LNCaP clone FGC (cell line): ENCODE results near the gene C3orf20.

Source experiments
- DNase-seq: peaks from one replicate; pipeline ENCODE4 v3.0.0-alpha.2; 2011; ENCODE audit warnings: low read depth
- H3K4me3 ChIP-seq: 2 replicates; pipeline ENCODE4 v1.5.1; 2011; ENCODE audit warnings: mild to moderate bottlenecking, low read depth, low read length, control low read depth
- TF ChIP-seq, protein P1 (sequence below): IDR thresholded peaks from 2 replicates; pipeline ENCODE4 v1.5.1; 2012; ENCODE audit warnings: mild to moderate bottlenecking; ENCODE audit not compliant: control insufficient read depth, insufficient read depth; ENCODE audit errors: extremely low read depth

The C3orf20 gene

DNA sequence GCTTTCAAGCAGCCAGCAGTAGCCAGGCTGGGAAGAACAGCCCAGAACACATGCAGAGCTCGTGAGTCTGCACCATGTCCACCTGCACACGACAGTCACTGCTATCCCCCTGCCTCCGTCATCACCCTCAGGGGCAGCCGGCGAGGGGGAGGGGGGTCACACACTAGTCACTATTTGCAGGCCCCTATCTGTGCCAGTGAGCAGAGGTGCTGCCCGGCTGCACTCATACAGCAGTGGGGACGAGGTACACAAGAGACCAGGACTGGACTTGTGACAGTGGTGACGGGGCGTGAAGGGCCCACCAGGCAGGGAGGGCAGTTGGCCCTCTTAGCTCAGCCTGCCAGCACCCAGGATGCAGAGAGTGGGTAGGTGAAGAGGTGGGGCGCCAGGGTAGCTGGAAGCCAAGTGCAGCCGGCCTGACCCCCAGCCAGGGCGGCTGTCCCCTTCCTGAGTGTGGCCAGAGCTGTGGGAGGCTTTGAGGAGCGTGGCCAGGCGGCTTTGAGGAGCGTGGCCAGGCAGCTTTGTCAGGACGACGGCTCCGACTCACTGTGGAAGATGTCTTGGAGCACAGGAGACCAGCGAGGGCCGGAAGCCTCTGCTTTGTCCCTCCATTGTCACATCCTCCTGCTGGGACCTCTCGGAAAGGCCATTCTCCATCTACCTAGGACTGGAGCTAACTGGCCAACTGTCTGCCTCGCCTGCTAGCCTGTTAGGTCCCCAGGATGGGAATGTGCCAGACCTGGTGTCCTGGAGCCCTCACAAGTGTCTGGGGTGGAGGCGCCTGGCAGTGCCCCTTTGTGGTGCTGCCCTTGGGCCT, 91.7 kb downstream of the C3orf20 start:
- TF ChIP-seq, protein P1, sequence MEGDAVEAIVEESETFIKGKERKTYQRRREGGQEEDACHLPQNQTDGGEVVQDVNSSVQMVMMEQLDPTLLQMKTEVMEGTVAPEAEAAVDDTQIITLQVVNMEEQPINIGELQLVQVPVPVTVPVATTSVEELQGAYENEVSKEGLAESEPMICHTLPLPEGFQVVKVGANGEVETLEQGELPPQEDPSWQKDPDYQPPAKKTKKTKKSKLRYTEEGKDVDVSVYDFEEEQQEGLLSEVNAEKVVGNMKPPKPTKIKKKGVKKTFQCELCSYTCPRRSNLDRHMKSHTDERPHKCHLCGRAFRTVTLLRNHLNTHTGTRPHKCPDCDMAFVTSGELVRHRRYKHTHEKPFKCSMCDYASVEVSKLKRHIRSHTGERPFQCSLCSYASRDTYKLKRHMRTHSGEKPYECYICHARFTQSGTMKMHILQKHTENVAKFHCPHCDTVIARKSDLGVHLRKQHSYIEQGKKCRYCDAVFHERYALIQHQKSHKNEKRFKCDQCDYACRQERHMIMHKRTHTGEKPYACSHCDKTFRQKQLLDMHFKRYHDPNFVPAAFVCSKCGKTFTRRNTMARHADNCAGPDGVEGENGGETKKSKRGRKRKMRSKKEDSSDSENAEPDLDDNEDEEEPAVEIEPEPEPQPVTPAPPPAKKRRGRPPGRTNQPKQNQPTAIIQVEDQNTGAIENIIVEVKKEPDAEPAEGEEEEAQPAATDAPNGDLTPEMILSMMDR = no peak
- H3K4me3 ChIP-seq = no peak overlapping the region
- no peak for DNase-seq

DNA sequence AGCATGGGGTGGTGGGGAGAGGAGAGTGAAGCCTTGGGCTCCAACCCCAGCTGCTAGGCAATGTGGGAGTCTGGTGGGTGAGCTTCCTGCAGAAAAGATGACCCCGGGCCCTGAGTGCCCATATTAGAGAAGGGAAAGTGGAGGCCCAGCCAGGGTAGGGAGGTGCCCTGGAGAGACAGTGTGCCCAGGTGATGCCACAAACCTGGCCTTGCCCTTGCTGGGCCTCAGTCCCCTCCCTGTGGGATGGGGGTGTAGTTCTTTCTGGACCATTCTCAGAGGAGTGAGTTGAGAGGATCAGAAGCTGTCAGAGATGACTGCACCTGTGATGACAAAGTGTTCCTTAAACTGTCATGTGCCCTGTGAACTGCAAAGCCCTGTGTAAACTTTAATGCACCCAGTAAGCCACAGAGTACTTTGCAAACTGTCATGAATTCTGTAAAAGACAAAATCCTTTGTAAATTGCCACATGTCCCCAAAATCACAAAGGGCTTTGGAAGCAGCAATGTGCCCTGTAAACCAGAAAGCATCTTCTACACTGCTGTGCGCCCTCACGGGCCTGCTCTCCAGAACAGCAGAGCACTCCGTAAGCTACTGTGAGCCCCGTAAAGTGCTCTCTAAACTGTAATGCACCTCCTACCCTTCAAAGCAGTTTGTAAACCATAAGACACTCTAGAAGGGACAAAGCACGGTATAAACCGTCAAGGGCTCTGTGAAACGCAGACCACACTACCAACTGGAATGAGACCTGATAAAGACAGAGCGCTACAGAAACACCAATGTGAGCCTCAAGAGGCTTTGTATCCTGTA, 92.5 kb downstream of the C3orf20 start:
- DNase-seq = no peak

DNA sequence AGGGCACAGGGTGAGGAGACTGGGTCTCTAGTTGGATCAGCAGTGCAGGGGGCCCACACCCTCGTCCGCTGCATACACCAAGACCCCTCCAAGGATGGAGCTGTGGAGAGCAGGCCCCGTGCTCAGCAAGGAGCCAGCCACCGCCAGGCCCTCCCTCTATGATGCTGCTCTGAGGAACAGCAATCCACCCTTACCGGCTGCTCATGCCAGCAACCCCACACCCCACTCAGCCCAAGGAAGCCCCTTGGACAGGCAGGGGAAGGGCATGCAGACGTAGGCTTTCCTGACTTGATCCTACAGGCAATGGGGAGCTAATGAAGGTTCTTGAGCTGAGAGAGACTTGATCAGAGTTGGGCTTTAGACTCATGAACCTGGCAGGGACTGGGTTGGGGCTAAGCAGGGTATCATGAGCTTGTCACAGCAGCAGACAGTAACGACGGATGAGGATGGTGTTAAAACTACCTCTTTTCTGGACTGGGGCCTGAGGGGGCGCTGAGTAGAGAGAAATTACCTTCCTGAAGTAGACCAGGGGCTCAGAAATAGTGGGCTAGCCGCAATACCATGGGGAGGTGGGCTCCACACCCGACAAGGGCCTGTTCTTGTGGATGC, 93.3 kb downstream of the C3orf20 start:
- no peak for DNase-seq
- no peak overlapping the region for H3K4me3 ChIP-seq
- TF ChIP-seq, protein P1 = no peak

More for the DNA sequence above, 92.5 kb downstream of the C3orf20 start:
- TF ChIP-seq, protein P1 = no peak
- H3K4me3 ChIP-seq = no peak overlapping the region

DNA sequence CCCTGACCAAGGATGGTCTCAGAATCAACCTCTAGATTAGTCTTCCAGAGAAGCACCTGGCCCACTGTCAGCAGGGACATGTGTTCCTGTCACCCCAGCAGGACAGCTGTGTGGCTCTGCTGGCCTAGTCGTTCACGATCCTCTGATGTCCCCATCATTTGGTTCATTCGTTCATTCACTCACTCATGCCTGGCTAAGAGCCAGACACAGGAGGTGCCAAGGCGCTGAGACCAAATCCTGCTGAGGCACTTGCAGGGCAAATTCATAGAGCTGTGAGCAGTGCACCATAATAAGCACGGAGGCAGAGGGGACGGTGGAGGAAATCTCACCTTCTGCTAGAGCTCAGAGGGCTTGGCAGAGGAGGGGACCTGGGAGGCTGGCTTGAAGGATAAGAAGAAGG, 93.9 kb downstream of the C3orf20 start:
- TF ChIP-seq, protein P1 = no peak
- no peak for DNase-seq
- H3K4me3 ChIP-seq = no peak overlapping the region

DNA sequence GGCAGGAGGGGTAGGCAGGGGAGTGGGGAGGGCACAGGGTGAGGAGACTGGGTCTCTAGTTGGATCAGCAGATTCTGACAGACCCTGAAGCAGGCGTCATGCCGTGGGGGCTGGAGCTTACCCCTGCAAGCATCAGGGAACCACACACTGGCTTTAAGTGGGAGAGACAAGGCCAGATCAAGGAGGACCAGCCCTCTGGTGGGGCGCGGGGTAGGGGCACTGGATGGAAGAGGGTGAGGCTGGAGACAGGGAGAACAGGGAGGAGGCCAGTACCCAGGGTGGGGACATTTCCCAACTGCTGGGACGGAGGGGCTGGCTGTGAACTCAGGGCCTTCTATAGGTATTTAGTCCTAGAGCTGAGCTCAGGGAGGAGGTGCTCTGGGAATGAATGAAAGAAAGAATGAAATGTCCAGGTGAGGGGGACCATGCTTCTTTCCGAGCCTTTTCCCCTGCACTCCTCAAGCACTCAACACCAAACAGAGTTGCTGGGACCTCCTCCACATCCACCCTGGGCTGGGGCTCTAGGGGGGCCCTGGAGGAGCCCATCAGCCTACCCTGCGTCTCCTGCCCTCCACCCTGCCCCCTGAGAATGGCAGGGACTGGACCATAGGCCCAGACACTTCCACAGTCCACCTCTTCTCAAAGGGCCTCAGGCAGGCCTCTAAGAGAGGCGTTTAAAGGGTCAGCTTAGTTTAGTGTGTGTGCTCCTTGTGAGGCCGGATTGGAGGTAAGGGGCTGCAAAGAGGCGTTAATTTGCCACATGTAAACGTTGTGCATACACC, 94.8 kb downstream of the C3orf20 start:
- no peak for DNase-seq

DNA sequence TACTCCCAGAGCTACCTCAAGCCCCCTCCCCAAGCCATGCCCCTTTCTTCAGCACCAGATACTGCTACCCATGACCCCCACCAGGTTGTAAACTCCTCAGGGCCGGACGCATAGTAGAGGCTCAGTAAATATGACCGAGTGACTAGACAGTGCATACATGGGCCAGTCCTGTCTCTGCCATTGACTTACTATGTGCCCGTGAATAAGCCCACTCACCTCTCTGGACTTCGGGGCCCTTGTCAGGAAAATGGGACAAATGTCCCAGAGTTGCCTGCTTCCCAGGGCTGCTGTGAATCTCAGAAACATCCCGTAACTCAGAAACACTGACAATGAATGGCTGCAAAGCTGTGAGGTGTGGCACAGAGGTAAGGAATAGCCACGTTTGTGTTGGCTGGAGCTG, 95.7 kb downstream of the C3orf20 start:
- no peak overlapping the region for H3K4me3 ChIP-seq
- DNase-seq = no peak
- TF ChIP-seq, protein P1 = no peak

More for the DNA sequence above, 94.8 kb downstream of the C3orf20 start:
- TF ChIP-seq, protein P1 = no peak
- H3K4me3 ChIP-seq = no peak overlapping the region
